K562 treated with DMSO at 1 percent for 48 hours (cell line): ENCODE results near the gene NRXN3. TPM values are rescaled to one million over a fixed set of nuclear protein-coding genes. Genes with fewer than 3 reads are reported as not detected.

Experiments used
- total RNA-seq: library from RNA; unstranded; fragments of 300-600 nt; gene quantifications from 2 replicates; pipeline ENCODE4 v1.2.3, GENCODE V29; 2022; ENCODE audit warnings: low replicate concordance; ENCODE audit errors: extremely low read depth

NRXN3 gene
- not detected in 2 replicates for total RNA-seq

DNA sequence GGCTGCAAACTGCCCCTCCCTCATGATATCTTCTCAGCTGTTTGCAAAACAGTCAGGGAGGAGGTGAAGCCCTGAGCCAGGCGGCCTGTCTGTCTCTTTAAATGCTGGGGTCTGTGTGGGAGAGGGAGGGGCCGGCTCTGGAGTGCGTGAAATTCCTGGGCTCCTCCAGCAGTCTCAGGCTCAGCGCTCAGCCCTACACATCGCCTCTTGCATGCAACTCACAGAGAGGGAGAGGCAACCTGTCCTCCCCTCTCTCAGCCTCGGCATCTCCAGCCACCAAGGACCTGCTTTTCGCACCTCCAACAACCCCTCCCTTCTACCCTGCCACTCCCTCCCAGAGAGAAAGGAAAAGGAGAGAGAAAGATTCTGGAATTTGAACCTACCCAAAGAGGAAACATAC is at the start of gene NRXN3:
NRXN3 (plus strand) TSS at position 171 of the 400 bp plus-strand sequence. CDS start 72,721 bp downstream, outside the sequence.

